Measurements from ENCODE around the gene HAGH.

Gene HAGH

GRCh38 chr16:1831186-1832075 is 4.8 kb upstream of the HAGH start:
- DNase-seq (ENCODE audit: low read depth in 2 of 2): no peak

- DNase-seq (ENCODE audit: low read depth in 2 of 2): no peak
Measured at GRCh38 chr16:1830213-1830612, 3.6 kb upstream of the HAGH start.

GRCh38 chr16:1828645-1829410 is 2.2 kb upstream of the HAGH start:
- no peak for DNase-seq (ENCODE audit: low read depth in 2 of 2)

GRCh38 chr16:1825864-1826690 is 548 bp downstream of the HAGH start:
- no peak for DNase-seq (ENCODE audit: low read depth in 2 of 2)

GRCh38 chr16:1825381-1825863 is 1.2 kb downstream of the HAGH start:
- DNase-seq (ENCODE audit: low read depth in 2 of 2): no peak

GRCh38 chr16:1823821-1824220 is 2.8 kb downstream of the HAGH start:
- DNase-seq (ENCODE audit: low read depth in 2 of 2): no peak

GRCh38 chr16:1822801-1823200 is 3.8 kb downstream of the HAGH start:
- no peak for DNase-seq (ENCODE audit: low read depth in 2 of 2)

GRCh38 chr16:1821861-1822611 is 4.6 kb downstream of the HAGH start:
- no peak for DNase-seq (ENCODE audit: low read depth in 2 of 2)

GRCh38 chr16:1820946-1821290 is 5.7 kb downstream of the HAGH start:
- DNase-seq (ENCODE audit: low read depth in 2 of 2): no peak

- no peak for DNase-seq (ENCODE audit: low read depth in 2 of 2)
Measured at GRCh38 chr16:1820096-1820945, 6.3 kb downstream of the HAGH start.

- no peak for DNase-seq (ENCODE audit: low read depth in 2 of 2)
Measured at GRCh38 chr16:1819611-1820010, 7.0 kb downstream of the HAGH start.

GRCh38 chr16:1818873-1819525 is 7.6 kb downstream of the HAGH start:
- no peak for DNase-seq (ENCODE audit: low read depth in 2 of 2)

- DNase-seq (ENCODE audit: low read depth in 2 of 2): no peak
Measured at GRCh38 chr16:1818204-1818872, 8.3 kb downstream of the HAGH start.

GRCh38 chr16:1817716-1818115 is 8.9 kb downstream of the HAGH start:
- no peak for DNase-seq (ENCODE audit: low read depth in 2 of 2)

GRCh38 chr16:1817276-1817589 is 9.4 kb downstream of the HAGH start:
- no peak for DNase-seq (ENCODE audit: low read depth in 2 of 2)

GRCh38 chr16:1816396-1817275 is 10.0 kb downstream of the HAGH start:
- no peak for DNase-seq (ENCODE audit: low read depth in 2 of 2)

- no peak for DNase-seq (ENCODE audit: low read depth in 2 of 2)
Measured at GRCh38 chr16:1815461-1815860, 11.2 kb downstream of the HAGH start.

- no peak for DNase-seq (ENCODE audit: low read depth in 2 of 2)
Measured at GRCh38 chr16:1812732-1813163, 13.9 kb downstream of the HAGH start.

Measured in fibroblast of skin of left biceps (primary cell).